Neutrophil (primary cell): ENCODE results near the gene P4HA3.
A peak's percentile ranks its signal among the peaks of the same experiment; 100 is the strongest.

Experiments used
- H3K27ac ChIP-seq: fragments of 200-600 bp; sonication (generic); 2 replicates; pipeline ENCODE4 v1.5.1; 2016; ENCODE audit warnings: mild to moderate bottlenecking, moderate library complexity
- H3K27me3 ChIP-seq: fragments of 200-600 bp; sonication (generic); 2 replicates; pipeline ENCODE4 v1.6.0; 2016; ENCODE audit warnings: mild to moderate bottlenecking
- H3K36me3 ChIP-seq: fragments of 200-600 bp; sonication (generic); 2 replicates; pipeline ENCODE4 v1.5.1; 2017
- H3K4me1 ChIP-seq, 2 experiments: fragments of 200-600 bp in 1 of 2; sonication (generic) in 1 of 2; 1 replicate in 1 of 2; 2 replicates in 1 of 2; pipeline versions ENCODE4 v1.5.1 to v1.6.1; 2013 to 2016; ENCODE audit warnings: low read depth in 1 of 2, low read length in 1 of 2, mild to moderate bottlenecking in 1 of 2, moderate library complexity in 1 of 2; ENCODE audit not compliant: control insufficient read depth in 1 of 2, insufficient read depth in 1 of 2
- H3K4me3 ChIP-seq, 2 experiments: fragments of 200-600 bp in 1 of 2; sonication (generic) in 1 of 2; 1 replicate in 1 of 2; 2 replicates in 1 of 2; pipeline ENCODE4 v1.5.1; 2013 to 2016; ENCODE audit warnings: low read depth in 1 of 2, low read length in 1 of 2, mild to moderate bottlenecking in 1 of 2, moderate library complexity in 1 of 2
- H3K9me3 ChIP-seq: fragments of 200-600 bp; sonication (generic); 2 replicates; pipeline ENCODE4 v1.5.1; 2016
- CTCF ChIP-seq: fragments of 200-600 bp; sonication (generic); IDR thresholded peaks from 2 replicates; pipeline ENCODE4 v1.5.1; 2016; ENCODE audit warnings: antibody characterized with exemption

Gene P4HA3

GRCh38 chr11:74282914-74283371 lies 28.5 kb downstream of the P4HA3 start:
- no peaks in the 10 kb centered on the region for H3K36me3 ChIP-seq
- no peaks in the 10 kb centered on the region for H3K9me3 ChIP-seq
- H3K27ac ChIP-seq = no peak overlapping the region
- H3K27me3 ChIP-seq = peaks cover 11% of the 10 kb centered on the region
- TF ChIP-seq CTCF = no peak
- H3K4me3 ChIP-seq = no peak overlapping the region
- H3K4me1 ChIP-seq = peaks cover 3 to 16% of the 10 kb centered on the region in 2 experiments

- no peaks in the 10 kb centered on the region for H3K9me3 ChIP-seq
- no peak overlapping the region for H3K27ac ChIP-seq
- TF ChIP-seq CTCF = no peak
- peaks cover 6% of the 10 kb centered on the region for H3K27me3 ChIP-seq
- H3K4me1 ChIP-seq = peaks cover 3 to 16% of the 10 kb centered on the region in 2 experiments
- H3K36me3 ChIP-seq = no peaks in the 10 kb centered on the region
- H3K4me3 ChIP-seq = no peak overlapping the region
Observed at GRCh38 chr11:74282421-74282820, 29.0 kb downstream of the P4HA3 start.

GRCh38 chr11:74280494-74280893 lies 30.9 kb downstream of the P4HA3 start:
- Histone ChIP-seq H3K4me3 (no peak overlapping the region), H3K9me3 (no peaks in the 10 kb centered on the region), H3K27me3 (no peaks in the 10 kb centered on the region), H3K4me1 (peaks cover 3 to 16% of the 10 kb centered on the region in 2 experiments), H3K36me3 (no peaks in the 10 kb centered on the region), H3K27ac (no peak overlapping the region)
- TF ChIP-seq CTCF = no peak

- TF ChIP-seq CTCF = no peak
- Histone ChIP-seq H3K9me3 (no peaks in the 10 kb centered on the region), H3K4me1 (peaks cover 3 to 16% of the 10 kb centered on the region in 2 experiments), H3K36me3 (no peaks in the 10 kb centered on the region), H3K27ac (peak overlapping the region; percentile 47), H3K27me3 (no peaks in the 10 kb centered on the region), H3K4me3 (no peak overlapping the region)
Observed at GRCh38 chr11:74279256-74279655, 32.2 kb downstream of the P4HA3 start.

- TF ChIP-seq CTCF = no peak
- no peak overlapping the region for H3K27ac ChIP-seq
- no peaks in the 10 kb centered on the region for H3K9me3 ChIP-seq
- H3K4me1 ChIP-seq = peaks cover 3 to 16% of the 10 kb centered on the region in 2 experiments
- H3K36me3 ChIP-seq = no peaks in the 10 kb centered on the region
- H3K27me3 ChIP-seq = no peaks in the 10 kb centered on the region
- H3K4me3 ChIP-seq = no peak overlapping the region
Observed at GRCh38 chr11:74278721-74279161, 32.7 kb downstream of the P4HA3 start.

GRCh38 chr11:74278103-74278502 lies 33.3 kb downstream of the P4HA3 start:
- Histone ChIP-seq H3K27me3 (no peaks in the 10 kb centered on the region), H3K36me3 (no peaks in the 10 kb centered on the region), H3K9me3 (no peaks in the 10 kb centered on the region), H3K4me1 (peaks cover 3 to 16% of the 10 kb centered on the region in 2 experiments), H3K27ac (no peak overlapping the region), H3K4me3 (no peak overlapping the region)
- TF ChIP-seq CTCF = no peak
